Caco-2 (cell line): ENCODE data around the gene DHX34. TPM values are rescaled to one million over a fixed set of nuclear protein-coding genes. Genes with fewer than 3 reads are reported as not detected.

ENCODE experiments used
- BruUV-seq: library from RNA; stranded (reverse); fragments of 400-500 nt; replicated peaks from 2 replicates; lab custom pipeline; 2021; lab: Mats Ljungman, UMichigan
- CTCF ChIA-PET: fragments of 300-600 bp; sonication (Branson Sonifier 250); formaldehyde crosslinking; loops from one replicate; lab custom pipeline; 2022; ENCODE audit warnings: antibody characterized with exemption; lab: Charles Lee
- POLR2A ChIA-PET: fragments of 300-600 bp; sonication (Branson Sonifier 250); formaldehyde crosslinking; loops from one replicate; lab custom pipeline; 2022; ENCODE audit warnings: antibody characterized with exemption; lab: Charles Lee
- DNase-seq, 2 experiments: peaks; one replicate each; pipeline versions ENCODE4 v3.0.0 to v3.0.0-alpha.2; 2020 to 2022
- H3K27me3 ChIP-seq: replicated peaks from 2 replicates; pipeline ENCODE4 v1.6.0; 2011; ENCODE audit warnings: low read length; ENCODE audit not compliant: control insufficient read depth, insufficient read depth
- H3K36me3 ChIP-seq: 2 replicates; pipeline ENCODE4 v1.5.1; 2011; ENCODE audit warnings: low read length; ENCODE audit not compliant: control insufficient read depth, insufficient read depth
- H3K4me1 ChIP-seq: fragments of 250-450 bp; sonication (Bioruptor Pico); 2 replicates; pipeline ENCODE4 v1.5.1; 2020; ENCODE audit warnings: mild to moderate bottlenecking
- H3K4me3 ChIP-seq: 2 replicates; pipeline ENCODE4 v1.5.1; 2011; ENCODE audit warnings: low read depth, mild to moderate bottlenecking, control low read depth, low read length
- H3K9me3 ChIP-seq: fragments of 250-450 bp; sonication (Bioruptor Pico); 2 replicates; pipeline ENCODE4 v1.5.1; 2020; ENCODE audit warnings: mild to moderate bottlenecking, moderate library complexity
- H3K27ac Mint-ChIP-seq: one replicate; pipeline ENCODE4 v1.8.0; 2022; ENCODE audit warnings: mixed read lengths; ENCODE audit not compliant: unreplicated experiment
- H3K27me3 Mint-ChIP-seq: one replicate; pipeline ENCODE4 v1.8.0; 2022; ENCODE audit warnings: mixed read lengths; ENCODE audit not compliant: insufficient read depth, unreplicated experiment
- H3K36me3 Mint-ChIP-seq: one replicate; pipeline ENCODE4 v1.8.0; 2022; ENCODE audit warnings: mild to moderate bottlenecking, mixed read lengths; ENCODE audit not compliant: insufficient read depth, unreplicated experiment
- H3K4me1 Mint-ChIP-seq: one replicate; pipeline ENCODE4 v1.8.0; 2022; ENCODE audit warnings: low read depth, mixed read lengths; ENCODE audit not compliant: unreplicated experiment
- H3K4me3 Mint-ChIP-seq: one replicate; pipeline ENCODE4 v1.8.0; 2022; ENCODE audit warnings: mild to moderate bottlenecking, moderate library complexity, mixed read lengths; ENCODE audit not compliant: unreplicated experiment
- H3K9me3 Mint-ChIP-seq: one replicate; pipeline ENCODE4 v1.8.0; 2022; ENCODE audit warnings: mixed read lengths; ENCODE audit not compliant: unreplicated experiment
- CTCF ChIP-seq, 2 experiments: fragments of 200-600 bp in 1 of 2; IDR thresholded peaks; 1 replicate in 1 of 2; 2 replicates in 1 of 2; pipeline versions ENCODE4 v1.5.1 to v1.8.0; 2011 to 2022; ENCODE audit warnings: antibody characterized with exemption in 1 of 2, control low read depth in 1 of 2, inconsistent platforms in 1 of 2, low read depth in 1 of 2, low read length in 1 of 2, mild to moderate bottlenecking in 1 of 2, moderate library complexity in 1 of 2; ENCODE audit not compliant: insufficient read depth in 1 of 2, severe bottlenecking in 1 of 2, unreplicated experiment in 1 of 2
- intact Hi-C: fragments of 100-400 bp; cut with micrococcal nuclease; formaldehyde crosslinking; loops from one replicate; pipeline ENCODE4 v1.10.0; 2022; ENCODE audit not compliant: unreplicated experiment
- total RNA-seq: library from RNA; stranded (reverse); gene quantifications from 2 replicates; pipeline ENCODE4 v1.2.3, GENCODE V29; 2022

Gene DHX34
- total RNA-seq, 1 experiment from 2014 or later, result 28.7 TPM

- Mint-ChIP-seq H3K27me3 (peaks cover 3% of the 10 kb centered on the region), H3K9me3 (peaks cover 9% of the 10 kb centered on the region), H3K4me3 (no peak overlapping the region), H3K4me1 (no peaks in the 10 kb centered on the region), H3K27ac (no peak overlapping the region), H3K36me3 (no peaks in the 10 kb centered on the region)
- TF ChIP-seq CTCF (IDR thresholded peaks at IDR 0.05; ENCODE audit: insufficient read depth in 1 of 2, low read depth in 1 of 2, low read length in 1 of 2, severe bottlenecking in 1 of 2, unreplicated experiment in 1 of 2), result no peak
- Histone ChIP-seq H3K4me1 (no peaks in the 10 kb centered on the region), H3K4me3 (no peak overlapping the region), H3K36me3 (no peaks in the 10 kb centered on the region), H3K27me3 (no peaks in the 10 kb centered on the region), H3K9me3 (peaks cover 5% of the 10 kb centered on the region; the same call in 1 of the 2 replicates)
- intact Hi-C loops, result no loop called here
- no TSS peak for BruUV-seq
- ChIA-PET POLR2A (no interaction called here), CTCF (no interaction called here)
- no peak for DNase-seq
These were observed 27.5 kb upstream of the DHX34 start for GRCh38 chr19:47321630-47322029.

- H3K27ac Mint-ChIP-seq, result no peak overlapping the region
- peaks cover 3% of the 10 kb centered on the region for H3K27me3 Mint-ChIP-seq
- no TSS peak for BruUV-seq
- H3K36me3 Mint-ChIP-seq, result no peaks in the 10 kb centered on the region
- H3K27me3 ChIP-seq, result no peaks in the 10 kb centered on the region
- H3K9me3 Mint-ChIP-seq, result peaks cover 9% of the 10 kb centered on the region
- TF ChIP-seq CTCF (IDR thresholded peaks at IDR 0.05; ENCODE audit: insufficient read depth in 1 of 2, low read depth in 1 of 2, low read length in 1 of 2, severe bottlenecking in 1 of 2, unreplicated experiment in 1 of 2), result no peak
- H3K4me1 ChIP-seq, result no peaks in the 10 kb centered on the region
- ChIA-PET POLR2A (no interaction called here), CTCF (no interaction called here)
- no peak for DNase-seq
- H3K4me3 Mint-ChIP-seq, result no peak overlapping the region
- H3K36me3 ChIP-seq, result no peaks in the 10 kb centered on the region
- H3K4me3 ChIP-seq, result no peak overlapping the region
- H3K9me3 ChIP-seq, result peaks cover 5% of the 10 kb centered on the region; the same call in 1 of the 2 replicates
- intact Hi-C loops, result no loop called here
- H3K4me1 Mint-ChIP-seq, result no peaks in the 10 kb centered on the region
These were observed 27.1 kb upstream of the DHX34 start for GRCh38 chr19:47322058-47322457.

GRCh38 chr19:47323409-47323808 lies 25.7 kb upstream of the DHX34 start:
- POLR2A ChIA-PET, result no interaction called here
- no peaks in the 10 kb centered on the region for H3K27me3 ChIP-seq
- H3K4me1 ChIP-seq, result no peaks in the 10 kb centered on the region
- intact Hi-C loops, result no loop called here
- H3K9me3 Mint-ChIP-seq, result peaks cover 9% of the 10 kb centered on the region
- H3K4me1 Mint-ChIP-seq, result no peaks in the 10 kb centered on the region
- no peaks in the 10 kb centered on the region for H3K36me3 Mint-ChIP-seq
- no peak overlapping the region for H3K4me3 ChIP-seq
- no peak for DNase-seq
- TF ChIP-seq CTCF (IDR thresholded peaks at IDR 0.05; ENCODE audit: insufficient read depth in 1 of 2, low read depth in 1 of 2, low read length in 1 of 2, severe bottlenecking in 1 of 2, unreplicated experiment in 1 of 2), result no peak
- no peaks in the 10 kb centered on the region for H3K36me3 ChIP-seq
- no TSS peak for BruUV-seq
- H3K27me3 Mint-ChIP-seq, result peaks cover 3% of the 10 kb centered on the region
- peaks cover 5% of the 10 kb centered on the region; the same call in 1 of the 2 replicates for H3K9me3 ChIP-seq
- CTCF ChIA-PET, result interaction anchor here (0.6 kb wide), 1 partner anchor 26 kb away, joined by 4 read pairs; no protein-coding TSS in a partner anchor
- H3K4me3 Mint-ChIP-seq, result no peak overlapping the region
- no peak overlapping the region for H3K27ac Mint-ChIP-seq
